Spleen (tissue), 7 donors: Measurements from ENCODE around the gene CDK19.

Source experiments
- CTCF ChIP-seq, 11 experiments: fragments of 200-600 bp in 7 of 11; fragments of 450-650 bp in 4 of 11; sonication (generic) in 4 of 11; IDR thresholded peaks in 8 of 11; conservative IDR thresholded peaks in 3 of 11; 1 replicate in 7 of 11; 2 replicates in 4 of 11; pipeline versions ENCODE4 v1.4.0 to v1.8.0; 2016 to 2021; ENCODE audit warnings: antibody characterized with exemption in 11 of 11, inconsistent platforms in 4 of 11, mild to moderate bottlenecking in 1 of 11
- POLR2AphosphoS5 ChIP-seq, 3 donors: sonication (generic); formaldehyde crosslinking; IDR thresholded peaks; one replicate each; pipeline ENCODE4 v1.5.1; 2017; ENCODE audit warnings: antibody characterized with exemption in 3 of 3
- donor health status: DM: no; HTN: no; CAD: no; lungs with moderate emphysema.
- donor health status: DM: no; HTN: no; CAD: no.
- donor health status: DM: no; HTN: no; CAD: no.

- no peak for TF ChIP-seq CTCF (IDR thresholded peaks at IDR 0.05 in 8 of 11, conservative IDR thresholded peaks at IDR 0.05 in 3 of 11)
- no peak for TF ChIP-seq POLR2AphosphoS5 (IDR thresholded peaks at IDR 0.05)
These were observed 164.5 kb downstream of the CDK19 start for GRCh38 chr6:110650755-110651154.
